Measurements from ENCODE around the gene LRCH4. TPM values are rescaled to one million over a fixed set of nuclear protein-coding genes. Genes with fewer than 3 reads are reported as not detected.
A peak's percentile ranks its signal among the peaks of the same experiment; 100 is the strongest.
"Not testable (repeated sequence)": the region's sequence is repeated elsewhere in the genome, so short reads cannot be mapped to it uniquely, and the experiment has no call there.

The LRCH4 gene
- total and polyA plus RNA-seq, 2 donors, result 44.0 to 423 TPM

- Histone ChIP-seq H3K4me1 (ENCODE audit: control insufficient read depth in 2 of 2, insufficient read depth in 2 of 2, low read length in 2 of 2) (peaks cover 8 to 14% of the 10 kb centered on the region in 2 donors), H3K36me3 (ENCODE audit: control insufficient read depth in 2 of 2, insufficient read depth in 2 of 2, low read length in 1 of 2) (no peaks in the 10 kb centered on the region), H3K27me3 (ENCODE audit: control insufficient read depth in 2 of 2, insufficient read depth in 1 of 2, low read length in 1 of 2) (peaks cover 0 to 4% of the 10 kb centered on the region in 2 donors), H3K9me3 (ENCODE audit: control insufficient read depth in 2 of 2, insufficient read depth in 1 of 2, low read length in 1 of 2) (no peaks in the 10 kb centered on the region), H3K27ac (ENCODE audit: low read depth in 1 of 2, low read length in 1 of 2) (peak within 1 kb of the TSS; percentile 60 to 69), H3K4me3 (ENCODE audit: low read length in 2 of 2) (peak within 1 kb of the TSS; percentile 57 to 87)
- WGBS, result under 1% methylated on average over 60 of the region's 60 CpGs
- DNase-seq (ENCODE audit: low read depth in 6 of 9, low spot score in 9 of 9), result peak; percentile 95 to 99 (median 99)
These were observed 47.1 kb downstream of the LRCH4 start, which contains the start of gene AGFG2 for GRCh38 chr7:100538654-100539435. AGFG2 (plus strand) TSS chr7:100539203; CDS start chr7:100539347, 144 bp downstream.

GRCh38 chr7:100538348-100538653, 47.6 kb downstream of the LRCH4 start:
- H3K27ac ChIP-seq (ENCODE audit: low read depth in 1 of 2, low read length in 1 of 2), result peak overlapping the region; percentile 60 to 69
- H3K9me3 ChIP-seq (ENCODE audit: control insufficient read depth in 2 of 2, insufficient read depth in 1 of 2, low read length in 1 of 2), result no peaks in the 10 kb centered on the region
- WGBS, result 12% methylated on average over 8 of the region's 8 CpGs
- no peaks in the 10 kb centered on the region for H3K36me3 ChIP-seq (ENCODE audit: control insufficient read depth in 2 of 2, insufficient read depth in 2 of 2, low read length in 1 of 2)
- peaks cover 0 to 4% of the 10 kb centered on the region in 2 donors for H3K27me3 ChIP-seq (ENCODE audit: control insufficient read depth in 2 of 2, insufficient read depth in 1 of 2, low read length in 1 of 2)
- H3K4me3 ChIP-seq (ENCODE audit: low read length in 2 of 2), result peak overlapping the region; percentile 33 to 46
- peaks cover 8 to 14% of the 10 kb centered on the region in 2 donors for H3K4me1 ChIP-seq (ENCODE audit: control insufficient read depth in 2 of 2, insufficient read depth in 2 of 2, low read length in 2 of 2)
- no peak for DNase-seq (ENCODE audit: low read depth in 6 of 9, low spot score in 9 of 9)

- H3K9me3 ChIP-seq (ENCODE audit: control insufficient read depth in 2 of 2, insufficient read depth in 1 of 2, low read length in 1 of 2); DNase-seq (ENCODE audit: low read depth in 6 of 9, low spot score in 9 of 9): not testable (repeated sequence)
These were observed 49.2 kb downstream of the LRCH4 start for GRCh38 chr7:100536695-100537094.

GRCh38 chr7:100535982-100536381, 49.9 kb downstream of the LRCH4 start:
- H3K36me3 ChIP-seq (ENCODE audit: control insufficient read depth in 2 of 2, insufficient read depth in 2 of 2, low read length in 1 of 2); DNase-seq (ENCODE audit: low read depth in 6 of 9, low spot score in 9 of 9); H3K27ac ChIP-seq (ENCODE audit: low read depth in 1 of 2, low read length in 1 of 2); H3K4me3 ChIP-seq (ENCODE audit: low read length in 2 of 2); H3K27me3 ChIP-seq (ENCODE audit: control insufficient read depth in 2 of 2, insufficient read depth in 1 of 2, low read length in 1 of 2); H3K9me3 ChIP-seq (ENCODE audit: control insufficient read depth in 2 of 2, insufficient read depth in 1 of 2, low read length in 1 of 2): not testable (repeated sequence)
- 97% methylated on average over 9 of the region's 9 CpGs for WGBS
- H3K4me1 ChIP-seq (ENCODE audit: control insufficient read depth in 2 of 2, insufficient read depth in 2 of 2, low read length in 2 of 2), result peaks cover 8 to 14% of the 10 kb centered on the region in 2 donors

More at GRCh38 chr7:100536695-100537094, 49.2 kb downstream of the LRCH4 start:
- 96% methylated on average over 2 of the region's 2 CpGs for WGBS
- H3K27ac ChIP-seq (ENCODE audit: low read depth in 1 of 2, low read length in 1 of 2); H3K27me3 ChIP-seq (ENCODE audit: control insufficient read depth in 2 of 2, insufficient read depth in 1 of 2, low read length in 1 of 2); H3K36me3 ChIP-seq (ENCODE audit: control insufficient read depth in 2 of 2, insufficient read depth in 2 of 2, low read length in 1 of 2); H3K4me3 ChIP-seq (ENCODE audit: low read length in 2 of 2): not testable (repeated sequence)
- H3K4me1 ChIP-seq (ENCODE audit: control insufficient read depth in 2 of 2, insufficient read depth in 2 of 2, low read length in 2 of 2), result peaks cover 8 to 14% of the 10 kb centered on the region in 2 donors

GRCh38 chr7:100532165-100533022, 53.5 kb downstream of the LRCH4 start:
- H3K4me3 ChIP-seq (ENCODE audit: low read length in 2 of 2), result no peak overlapping the region
- no peaks in the 10 kb centered on the region for H3K4me1 ChIP-seq (ENCODE audit: control insufficient read depth in 2 of 2, insufficient read depth in 2 of 2, low read length in 2 of 2)
- H3K27ac ChIP-seq (ENCODE audit: low read depth in 1 of 2, low read length in 1 of 2), result no peak overlapping the region
- H3K27me3 ChIP-seq (ENCODE audit: control insufficient read depth in 2 of 2, insufficient read depth in 1 of 2, low read length in 1 of 2), result no peaks in the 10 kb centered on the region
- H3K9me3 ChIP-seq (ENCODE audit: control insufficient read depth in 2 of 2, insufficient read depth in 1 of 2, low read length in 1 of 2), result no peaks in the 10 kb centered on the region
- WGBS, result 95% methylated on average over 14 of the region's 14 CpGs
- no peaks in the 10 kb centered on the region for H3K36me3 ChIP-seq (ENCODE audit: control insufficient read depth in 2 of 2, insufficient read depth in 2 of 2, low read length in 1 of 2)
- DNase-seq (ENCODE audit: low read depth in 6 of 9, low spot score in 9 of 9), result no peak

- H3K4me3 ChIP-seq (ENCODE audit: low read length in 2 of 2); H3K27me3 ChIP-seq (ENCODE audit: control insufficient read depth in 2 of 2, insufficient read depth in 1 of 2, low read length in 1 of 2); H3K9me3 ChIP-seq (ENCODE audit: control insufficient read depth in 2 of 2, insufficient read depth in 1 of 2, low read length in 1 of 2); H3K4me1 ChIP-seq (ENCODE audit: control insufficient read depth in 2 of 2, insufficient read depth in 2 of 2, low read length in 2 of 2); H3K36me3 ChIP-seq (ENCODE audit: control insufficient read depth in 2 of 2, insufficient read depth in 2 of 2, low read length in 1 of 2); H3K27ac ChIP-seq (ENCODE audit: low read depth in 1 of 2, low read length in 1 of 2); DNase-seq (ENCODE audit: low read depth in 6 of 9, low spot score in 9 of 9): not testable (repeated sequence)
- 95% methylated on average over 12 of the region's 12 CpGs for WGBS
These were observed 57.6 kb downstream of the LRCH4 start for GRCh38 chr7:100528108-100528866.

Other genes with a start within 250 kb of the LRCH4 start
- 19.5 TPM for gene PILRB, start 228.0 kb downstream of the LRCH4 start, total RNA-seq
- 128 TPM for gene PILRB, start 228.0 kb downstream of the LRCH4 start, polyA plus RNA-seq
- 4.6 TPM for gene PILRA, start 212.6 kb downstream of the LRCH4 start, total RNA-seq
- gene PILRA, start 212.6 kb downstream of the LRCH4 start, polyA plus RNA-seq, result 12.2 TPM
- 4.8 TPM for gene ZCWPW1, start 157.4 kb downstream of the LRCH4 start, total RNA-seq
- 33.9 TPM for gene ZCWPW1, start 157.4 kb downstream of the LRCH4 start, polyA plus RNA-seq
- gene MEPCE, start 156.3 kb downstream of the LRCH4 start, total RNA-seq, result 32.0 TPM
- 37.4 TPM for gene MEPCE, start 156.3 kb downstream of the LRCH4 start, polyA plus RNA-seq
- gene PPP1R35, start 149.6 kb downstream of the LRCH4 start, total RNA-seq, result 91.1 TPM
- 107 TPM for gene PPP1R35, start 149.6 kb downstream of the LRCH4 start, polyA plus RNA-seq
- gene SPACDR, start 121.9 kb downstream of the LRCH4 start, total RNA-seq, result 0.76 TPM
- gene SPACDR, start 121.9 kb downstream of the LRCH4 start, polyA plus RNA-seq, result 2.4 TPM
- 37.4 TPM for gene TSC22D4, start 106.9 kb downstream of the LRCH4 start, total RNA-seq
- gene TSC22D4, start 106.9 kb downstream of the LRCH4 start, polyA plus RNA-seq, result 67.7 TPM
- 0.24 TPM for gene NYAP1, start 102.2 kb downstream of the LRCH4 start, total RNA-seq
- gene NYAP1, start 102.2 kb downstream of the LRCH4 start, polyA plus RNA-seq, result 0.66 TPM
- 7.4 TPM for gene AGFG2, start 46.9 kb downstream of the LRCH4 start, total RNA-seq
- 15.4 TPM for gene AGFG2, start 46.9 kb downstream of the LRCH4 start, polyA plus RNA-seq
- 7.7 TPM for gene SAP25, start 12.2 kb downstream of the LRCH4 start, total RNA-seq
- gene SAP25, start 12.2 kb downstream of the LRCH4 start, polyA plus RNA-seq, result 183 TPM
- 0.19 TPM for gene FBXO24, start 199 bp upstream of the LRCH4 start, total RNA-seq
- 1.3 TPM for gene FBXO24, start 199 bp upstream of the LRCH4 start, polyA plus RNA-seq
- 8.2 TPM for gene PCOLCE, start 16.2 kb upstream of the LRCH4 start, total RNA-seq
- gene PCOLCE, start 16.2 kb upstream of the LRCH4 start, polyA plus RNA-seq, result 25.3 TPM
- gene MOSPD3, start 26.4 kb upstream of the LRCH4 start, total RNA-seq, result 4.7 TPM
- 21.6 TPM for gene MOSPD3, start 26.4 kb upstream of the LRCH4 start, polyA plus RNA-seq
- 0.80 TPM for gene TFR2, start 55.4 kb upstream of the LRCH4 start, total RNA-seq
- gene TFR2, start 55.4 kb upstream of the LRCH4 start, polyA plus RNA-seq, result 1.0 TPM
- 0.05 TPM for gene ACTL6B, start 70.3 kb upstream of the LRCH4 start, total RNA-seq
- 0.18 TPM for gene ACTL6B, start 70.3 kb upstream of the LRCH4 start, polyA plus RNA-seq
- 45.8 TPM for gene GNB2, start 87.6 kb upstream of the LRCH4 start, total RNA-seq
- 130 TPM for gene GNB2, start 87.6 kb upstream of the LRCH4 start, polyA plus RNA-seq
- gene GIGYF1, start 108.1 kb upstream of the LRCH4 start, total RNA-seq, result 13.8 TPM
- gene GIGYF1, start 108.1 kb upstream of the LRCH4 start, polyA plus RNA-seq, result 60.1 TPM
- gene POP7, start 120.0 kb upstream of the LRCH4 start, total RNA-seq, result 35.4 TPM
- gene POP7, start 120.0 kb upstream of the LRCH4 start, polyA plus RNA-seq, result 31.2 TPM
- gene EPO, start 134.3 kb upstream of the LRCH4 start, total RNA-seq, result 0.09 TPM
- 1.0 TPM for gene EPO, start 134.3 kb upstream of the LRCH4 start, polyA plus RNA-seq
- 0.19 TPM for gene ZAN, start 147.5 kb upstream of the LRCH4 start, total RNA-seq
- gene ZAN, start 147.5 kb upstream of the LRCH4 start, polyA plus RNA-seq, result 0.02 TPM
- 7.3 TPM for gene EPHB4, start 241.4 kb upstream of the LRCH4 start, total RNA-seq
- 9.6 TPM for gene EPHB4, start 241.4 kb upstream of the LRCH4 start, polyA plus RNA-seq

Measured in thymus (tissue), 11 donors.